ENCODE results near the gene CAMSAP1. TPM values are rescaled to one million over a fixed set of nuclear protein-coding genes. Genes with fewer than 3 reads are reported as not detected.

Gene CAMSAP1
- polyA plus RNA-seq, 2 donors, result 14.0 to 18.4 TPM

GRCh38 chr9:135941288-135941995 is 34.1 kb upstream of the CAMSAP1 start:
- Histone ChIP-seq H3K4me1 (ENCODE audit: control insufficient read depth in 2 of 2, insufficient read depth in 2 of 2, low read length in 1 of 2) (no peaks in the 10 kb centered on the region), H3K4me3 (ENCODE audit: low read depth in 1 of 2, low read length in 2 of 2) (no peak overlapping the region), H3K27ac (ENCODE audit: low read depth in 2 of 2, low read length in 1 of 2) (no peak overlapping the region), H3K9me3 (ENCODE audit: control insufficient read depth in 2 of 2, insufficient read depth in 1 of 2, low read depth in 1 of 2, low read length in 1 of 2) (peaks cover 0 to under 1% of the 10 kb centered on the region in 2 donors), H3K27me3 (ENCODE audit: control insufficient read depth in 1 of 2, insufficient read depth in 2 of 2, low read length in 2 of 2) (no peaks in the 10 kb centered on the region), H3K36me3 (ENCODE audit: control insufficient read depth in 2 of 2, insufficient read depth in 2 of 2, low read length in 1 of 2) (peaks cover 17 to 54% of the 10 kb centered on the region in 2 donors)
- 86% methylated on average over 13 of the region's 13 CpGs for WGBS, 2 donors

- H3K4me1 ChIP-seq (ENCODE audit: control insufficient read depth in 2 of 2, insufficient read depth in 2 of 2, low read length in 1 of 2), result no peaks in the 10 kb centered on the region
- no peak overlapping the region for H3K4me3 ChIP-seq (ENCODE audit: low read depth in 1 of 2, low read length in 2 of 2)
- 87 to 89% methylated on average over 33 of the region's 33 CpGs for WGBS, 2 donors
- H3K27me3 ChIP-seq (ENCODE audit: control insufficient read depth in 1 of 2, insufficient read depth in 2 of 2, low read length in 2 of 2), result no peaks in the 10 kb centered on the region
- H3K27ac ChIP-seq (ENCODE audit: low read depth in 2 of 2, low read length in 1 of 2), result no peak overlapping the region
- peaks cover 13 to 40% of the 10 kb centered on the region in 2 donors for H3K36me3 ChIP-seq (ENCODE audit: control insufficient read depth in 2 of 2, insufficient read depth in 2 of 2, low read length in 1 of 2)
- H3K9me3 ChIP-seq (ENCODE audit: control insufficient read depth in 2 of 2, insufficient read depth in 1 of 2, low read depth in 1 of 2, low read length in 1 of 2), result no peaks in the 10 kb centered on the region
Measured at GRCh38 chr9:135939351-135940265, 32.3 kb upstream of the CAMSAP1 start.

GRCh38 chr9:135937521-135938489 is 30.5 kb upstream of the CAMSAP1 start:
- H3K27me3 ChIP-seq (ENCODE audit: control insufficient read depth in 1 of 2, insufficient read depth in 2 of 2, low read length in 2 of 2), result no peaks in the 10 kb centered on the region
- no peaks in the 10 kb centered on the region for H3K4me1 ChIP-seq (ENCODE audit: control insufficient read depth in 2 of 2, insufficient read depth in 2 of 2, low read length in 1 of 2)
- no peak overlapping the region for H3K27ac ChIP-seq (ENCODE audit: low read depth in 2 of 2, low read length in 1 of 2)
- H3K9me3 ChIP-seq (ENCODE audit: control insufficient read depth in 2 of 2, insufficient read depth in 1 of 2, low read depth in 1 of 2, low read length in 1 of 2), result no peaks in the 10 kb centered on the region
- no peak overlapping the region for H3K4me3 ChIP-seq (ENCODE audit: low read depth in 1 of 2, low read length in 2 of 2)
- WGBS, 2 donors, result 95 to 96% methylated on average over 44 of the region's 44 CpGs
- H3K36me3 ChIP-seq (ENCODE audit: control insufficient read depth in 2 of 2, insufficient read depth in 2 of 2, low read length in 1 of 2), result peaks cover 9 to 38% of the 10 kb centered on the region in 2 donors

GRCh38 chr9:135933114-135933513 is 25.8 kb upstream of the CAMSAP1 start:
- no peak overlapping the region for H3K4me3 ChIP-seq (ENCODE audit: low read depth in 1 of 2, low read length in 2 of 2)
- WGBS, 2 donors, result 91 to 93% methylated on average over 13 of the region's 13 CpGs
- H3K9me3 ChIP-seq (ENCODE audit: control insufficient read depth in 2 of 2, insufficient read depth in 1 of 2, low read depth in 1 of 2, low read length in 1 of 2), result no peaks in the 10 kb centered on the region
- H3K27ac ChIP-seq (ENCODE audit: low read depth in 2 of 2, low read length in 1 of 2), result no peak overlapping the region
- peaks cover 0 to 4% of the 10 kb centered on the region in 2 donors for H3K4me1 ChIP-seq (ENCODE audit: control insufficient read depth in 2 of 2, insufficient read depth in 2 of 2, low read length in 1 of 2)
- peaks cover 6 to 41% of the 10 kb centered on the region in 2 donors for H3K36me3 ChIP-seq (ENCODE audit: control insufficient read depth in 2 of 2, insufficient read depth in 2 of 2, low read length in 1 of 2)
- no peaks in the 10 kb centered on the region for H3K27me3 ChIP-seq (ENCODE audit: control insufficient read depth in 1 of 2, insufficient read depth in 2 of 2, low read length in 2 of 2)

- Histone ChIP-seq H3K27me3 (ENCODE audit: control insufficient read depth in 1 of 2, insufficient read depth in 2 of 2, low read length in 2 of 2) (no peaks in the 10 kb centered on the region), H3K4me3 (ENCODE audit: low read depth in 1 of 2, low read length in 2 of 2) (no peak overlapping the region), H3K27ac (ENCODE audit: low read depth in 2 of 2, low read length in 1 of 2) (no peak overlapping the region), H3K9me3 (ENCODE audit: control insufficient read depth in 2 of 2, insufficient read depth in 1 of 2, low read depth in 1 of 2, low read length in 1 of 2) (no peaks in the 10 kb centered on the region), H3K4me1 (ENCODE audit: control insufficient read depth in 2 of 2, insufficient read depth in 2 of 2, low read length in 1 of 2) (peaks cover 0 to 7% of the 10 kb centered on the region in 2 donors), H3K36me3 (ENCODE audit: control insufficient read depth in 2 of 2, insufficient read depth in 2 of 2, low read length in 1 of 2) (peaks cover 3 to 37% of the 10 kb centered on the region in 2 donors)
- 95% methylated on average over 18 of the region's 18 CpGs for WGBS, 2 donors
Measured at GRCh38 chr9:135932656-135933055, 25.3 kb upstream of the CAMSAP1 start.

- Histone ChIP-seq H3K4me3 (ENCODE audit: low read depth in 1 of 2, low read length in 2 of 2) (no peak overlapping the region), H3K27ac (ENCODE audit: low read depth in 2 of 2, low read length in 1 of 2) (no peak overlapping the region), H3K36me3 (ENCODE audit: control insufficient read depth in 2 of 2, insufficient read depth in 2 of 2, low read length in 1 of 2) (peaks cover 3 to 28% of the 10 kb centered on the region in 2 donors), H3K9me3 (ENCODE audit: control insufficient read depth in 2 of 2, insufficient read depth in 1 of 2, low read depth in 1 of 2, low read length in 1 of 2) (no peaks in the 10 kb centered on the region), H3K27me3 (ENCODE audit: control insufficient read depth in 1 of 2, insufficient read depth in 2 of 2, low read length in 2 of 2) (no peaks in the 10 kb centered on the region), H3K4me1 (ENCODE audit: control insufficient read depth in 2 of 2, insufficient read depth in 2 of 2, low read length in 1 of 2) (peaks cover 0 to 17% of the 10 kb centered on the region in 2 donors)
- WGBS, 2 donors, result 89 to 91% methylated on average over 31 of the region's 31 CpGs
Measured at GRCh38 chr9:135931349-135931820, 24.0 kb upstream of the CAMSAP1 start.

- no peak overlapping the region for H3K4me3 ChIP-seq (ENCODE audit: low read depth in 1 of 2, low read length in 2 of 2)
- no peaks in the 10 kb centered on the region for H3K27me3 ChIP-seq (ENCODE audit: control insufficient read depth in 1 of 2, insufficient read depth in 2 of 2, low read length in 2 of 2)
- H3K4me1 ChIP-seq (ENCODE audit: control insufficient read depth in 2 of 2, insufficient read depth in 2 of 2, low read length in 1 of 2), result peaks cover 0 to 19% of the 10 kb centered on the region in 2 donors
- 93 to 95% methylated on average over 33 of the region's 33 CpGs for WGBS, 2 donors
- H3K27ac ChIP-seq (ENCODE audit: low read depth in 2 of 2, low read length in 1 of 2), result no peak overlapping the region
- H3K36me3 ChIP-seq (ENCODE audit: control insufficient read depth in 2 of 2, insufficient read depth in 2 of 2, low read length in 1 of 2), result peaks cover 3 to 28% of the 10 kb centered on the region in 2 donors
- no peaks in the 10 kb centered on the region for H3K9me3 ChIP-seq (ENCODE audit: control insufficient read depth in 2 of 2, insufficient read depth in 1 of 2, low read depth in 1 of 2, low read length in 1 of 2)
Measured at GRCh38 chr9:135930446-135931345, 23.4 kb upstream of the CAMSAP1 start.

GRCh38 chr9:135929656-135930445 is 22.5 kb upstream of the CAMSAP1 start:
- no peak overlapping the region for H3K27ac ChIP-seq (ENCODE audit: low read depth in 2 of 2, low read length in 1 of 2)
- H3K27me3 ChIP-seq (ENCODE audit: control insufficient read depth in 1 of 2, insufficient read depth in 2 of 2, low read length in 2 of 2), result no peaks in the 10 kb centered on the region
- no peaks in the 10 kb centered on the region for H3K9me3 ChIP-seq (ENCODE audit: control insufficient read depth in 2 of 2, insufficient read depth in 1 of 2, low read depth in 1 of 2, low read length in 1 of 2)
- WGBS, 2 donors, result 82 to 84% methylated on average over 21 of the region's 21 CpGs
- H3K36me3 ChIP-seq (ENCODE audit: control insufficient read depth in 2 of 2, insufficient read depth in 2 of 2, low read length in 1 of 2), result peaks cover 3 to 26% of the 10 kb centered on the region in 2 donors
- peaks cover 0 to 19% of the 10 kb centered on the region in 2 donors for H3K4me1 ChIP-seq (ENCODE audit: control insufficient read depth in 2 of 2, insufficient read depth in 2 of 2, low read length in 1 of 2)
- no peak overlapping the region for H3K4me3 ChIP-seq (ENCODE audit: low read depth in 1 of 2, low read length in 2 of 2)
